ENCODE results near the gene MINDY4.

- TF ChIP-seq POLR2A (IDR thresholded peaks at IDR 0.05) (no peak), EP300 (IDR thresholded peaks at IDR 0.05) (no peak)
Measured at GRCh38 chr7:30873207-30873606, 102.0 kb downstream of the MINDY4 start.
